EL (cell line): ENCODE measurements around the gene PPM1L.
"Not testable (repeated sequence)": the region's sequence is repeated elsewhere in the genome, so short reads cannot be mapped to it uniquely, and the experiment has no call there.

Source experiments
- DNase-seq: peaks from one replicate; pipeline ENCODE4 v3.0.0-alpha.2; 2016

The PPM1L gene

DNA sequence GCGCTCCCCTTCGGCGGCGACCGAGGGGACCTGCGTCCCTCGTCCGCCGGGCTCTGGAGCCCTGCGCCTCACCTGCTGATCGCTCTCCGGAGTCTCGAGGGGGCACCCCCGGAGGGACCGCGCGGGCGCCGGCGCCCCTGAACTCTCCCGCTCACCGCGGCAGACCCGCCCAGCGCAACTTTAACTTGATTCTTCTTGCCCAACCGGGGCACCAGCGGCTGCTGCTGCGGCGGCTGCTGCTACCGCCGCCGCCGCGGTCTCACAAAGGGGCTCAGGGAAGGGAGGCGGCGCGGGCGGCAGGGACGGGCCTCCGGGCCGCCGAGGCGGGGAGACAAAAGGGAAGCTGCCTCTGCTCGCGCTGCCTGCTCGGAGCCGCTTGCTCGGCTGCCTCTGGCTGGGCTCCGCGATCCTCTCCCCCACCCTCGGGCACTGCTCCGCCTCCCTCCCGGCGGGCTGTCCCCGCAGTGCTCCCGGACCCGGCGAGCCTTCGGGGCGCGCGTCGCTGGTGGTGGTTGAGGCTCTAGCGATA lies at the start of gene PPM1L:
Gene PPM1L (plus strand): TSS at position 456 of the 529 bp plus-strand sequence.
- peak; percentile 57 for DNase-seq

DNA sequence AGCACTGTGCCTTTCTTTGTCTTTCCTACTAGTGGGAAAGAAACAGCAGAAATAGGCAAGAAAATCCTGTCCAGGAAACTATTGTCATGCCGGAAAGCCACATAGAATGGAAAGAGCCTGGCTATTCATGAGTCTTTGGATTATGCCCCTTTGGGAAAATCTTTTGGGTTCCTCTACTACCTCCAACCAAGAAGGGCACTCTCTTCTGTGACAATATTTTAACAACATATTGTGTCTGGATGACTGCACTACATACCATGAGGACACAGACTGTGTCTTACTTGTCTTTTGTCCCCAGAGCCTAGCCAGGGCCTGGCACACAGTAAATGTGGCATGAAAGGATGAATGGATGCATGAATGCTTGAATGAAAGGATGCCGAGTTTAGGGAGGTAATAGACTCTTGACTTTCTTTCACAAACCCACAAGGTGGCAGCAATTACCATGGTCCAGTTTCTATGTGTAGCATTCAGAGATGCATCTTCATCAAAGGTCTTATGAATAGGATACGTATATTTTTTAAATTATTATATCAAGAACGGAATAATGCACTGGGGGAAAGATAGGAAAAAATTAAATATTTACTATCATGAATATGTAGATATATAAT lies 48.7 kb upstream of the PPM1L start:
- DNase-seq = peak; percentile 47

DNA sequence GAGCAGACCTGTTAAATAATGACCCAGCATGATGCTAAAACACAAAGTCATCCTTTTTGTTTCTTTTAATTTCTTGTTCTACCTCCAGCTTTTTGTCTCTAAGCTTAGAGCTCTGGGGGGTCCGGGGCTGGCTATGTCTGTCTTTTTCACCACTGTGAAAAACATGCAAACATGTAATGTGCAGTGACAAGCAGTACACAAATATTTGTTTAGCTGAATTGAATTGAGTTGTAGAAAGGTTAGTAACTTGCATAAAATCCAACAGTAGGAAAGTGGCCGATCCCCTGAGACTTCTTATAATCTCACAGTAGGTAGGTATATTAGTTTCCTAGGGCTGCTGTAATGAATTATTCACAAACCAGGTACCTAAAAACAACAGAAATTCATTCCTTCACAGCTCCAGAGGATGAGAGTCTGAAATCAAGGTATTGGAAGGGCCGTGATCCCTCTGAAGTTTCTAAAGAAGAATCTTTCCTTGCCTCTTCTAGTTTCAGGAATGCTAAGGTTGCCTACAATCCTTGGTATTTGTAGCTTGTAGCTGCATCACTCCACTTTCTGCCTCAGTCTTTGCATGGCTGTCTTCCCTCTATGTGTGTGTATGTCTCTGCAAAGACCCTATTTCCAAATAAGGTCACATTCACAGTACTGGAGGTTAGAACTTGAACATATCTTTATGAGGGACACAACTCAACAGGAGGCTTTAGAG lies 46.4 kb upstream of the PPM1L start:
- no peak for DNase-seq

- DNase-seq = not testable (repeated sequence)
Observed at GRCh38 chr3:160713144-160713543, 42.9 kb upstream of the PPM1L start.

DNA sequence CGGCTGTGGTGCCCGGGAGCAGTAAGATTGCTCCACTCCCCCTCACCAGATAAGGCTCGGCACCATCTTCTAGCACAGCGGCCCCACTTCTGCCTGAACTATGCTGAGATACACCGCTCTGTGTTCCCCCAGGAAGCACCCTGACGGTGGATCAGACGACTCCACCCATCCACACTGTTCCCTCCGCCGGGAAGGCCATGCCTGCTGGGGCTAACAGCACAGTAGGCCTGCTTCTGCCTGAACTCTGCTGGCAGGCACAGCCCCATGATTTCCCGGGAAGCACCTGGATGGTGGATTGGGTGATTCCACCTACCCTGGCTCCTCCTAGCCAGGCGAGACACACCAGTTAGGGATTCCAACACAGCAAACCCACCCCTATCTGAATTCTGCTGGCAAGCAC lies 36.3 kb upstream of the PPM1L start:
- DNase-seq = no peak

GRCh38 chr3:160720123-160720746 lies 35.8 kb upstream of the PPM1L start:
- no peak for DNase-seq

GRCh38 chr3:160722331-160722730 lies 33.7 kb upstream of the PPM1L start:
- no peak for DNase-seq

- DNase-seq = no peak
Observed at GRCh38 chr3:160725338-160725737, 30.7 kb upstream of the PPM1L start.

- no peak for DNase-seq
Observed at GRCh38 chr3:160735826-160736225, 20.2 kb upstream of the PPM1L start.

- no peak for DNase-seq
Observed at GRCh38 chr3:160738048-160738447, 18.0 kb upstream of the PPM1L start.

GRCh38 chr3:160739079-160739478 lies 17.0 kb upstream of the PPM1L start:
- peak; percentile 10 for DNase-seq

DNA sequence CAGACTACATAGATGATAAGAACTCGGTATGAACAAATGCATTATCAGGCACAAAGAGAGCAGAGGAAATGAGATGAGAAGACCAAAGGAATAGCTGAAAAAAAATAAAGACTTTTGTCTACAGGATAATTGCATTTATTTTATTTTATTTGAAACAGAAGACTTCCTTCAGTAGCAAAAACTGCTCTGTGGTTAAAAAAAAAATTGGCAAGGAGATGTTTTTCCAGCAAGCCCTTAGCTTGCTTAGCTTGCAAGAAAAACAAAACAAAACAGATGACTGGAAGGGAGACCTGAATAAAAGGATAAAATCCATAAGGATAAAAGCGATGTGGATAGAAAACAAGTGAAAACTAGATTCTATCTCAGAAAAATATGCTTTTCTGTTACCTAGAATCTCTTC lies 9.1 kb upstream of the PPM1L start:
- DNase-seq = no peak

DNA sequence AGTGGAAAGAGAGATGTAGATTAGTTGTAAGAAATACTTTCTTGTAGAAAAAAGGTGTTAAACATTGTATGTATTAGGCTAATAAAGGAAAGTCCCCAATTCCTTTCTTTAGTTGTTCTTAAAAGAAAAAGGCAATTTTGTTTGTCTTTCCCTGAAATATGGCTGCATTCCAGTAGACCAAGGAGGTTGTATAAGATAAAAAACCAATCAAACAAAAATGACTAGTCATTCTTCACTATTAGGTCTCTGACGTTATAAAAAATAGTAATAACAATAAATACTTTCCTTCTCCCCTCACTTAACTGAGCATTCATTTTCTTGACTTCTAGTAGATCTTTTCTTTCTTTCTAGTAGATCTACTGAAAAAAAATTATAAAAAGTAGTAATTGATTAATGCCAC lies 8.6 kb upstream of the PPM1L start:
- no peak for DNase-seq

GRCh38 chr3:160748231-160748630 lies 7.8 kb upstream of the PPM1L start:
- no peak for DNase-seq

DNA sequence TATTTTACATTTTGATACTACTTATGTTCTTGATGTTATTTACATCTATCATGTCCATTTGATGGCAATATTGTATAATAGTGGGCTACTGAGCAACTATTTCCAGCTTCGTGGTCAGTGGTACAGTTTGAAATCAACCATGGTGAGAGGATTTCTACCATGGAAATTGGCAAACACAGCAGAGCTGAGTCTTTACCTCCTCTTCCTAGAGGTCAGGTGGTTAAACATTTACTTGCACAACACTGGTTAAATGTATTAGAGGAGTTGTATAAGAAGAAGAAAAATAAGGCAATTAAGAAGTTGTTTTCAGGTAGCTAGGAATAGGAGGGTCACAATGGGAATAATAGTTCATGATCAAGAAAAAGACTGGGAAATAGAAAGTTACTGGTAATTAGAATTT lies 7.2 kb upstream of the PPM1L start:
- DNase-seq = no peak

DNA sequence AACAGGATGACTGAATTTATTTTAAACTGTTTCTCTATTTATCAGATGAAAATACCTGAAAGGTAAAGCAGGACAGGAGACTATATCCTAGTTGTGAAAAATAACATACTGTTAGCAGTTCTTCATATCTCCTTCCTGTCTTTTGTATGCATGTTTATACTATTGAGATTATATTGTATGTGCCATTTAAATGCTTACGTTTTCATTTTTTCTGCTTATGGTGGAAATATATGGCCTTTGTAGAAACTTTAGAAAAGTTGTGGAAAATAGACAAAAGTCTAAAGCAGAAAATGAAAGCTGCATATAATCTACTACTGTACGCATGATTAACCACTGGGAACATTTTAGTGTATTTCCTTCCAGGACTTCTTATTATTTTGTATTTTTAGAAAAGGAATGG lies 2.1 kb upstream of the PPM1L start:
- no peak for DNase-seq

DNA sequence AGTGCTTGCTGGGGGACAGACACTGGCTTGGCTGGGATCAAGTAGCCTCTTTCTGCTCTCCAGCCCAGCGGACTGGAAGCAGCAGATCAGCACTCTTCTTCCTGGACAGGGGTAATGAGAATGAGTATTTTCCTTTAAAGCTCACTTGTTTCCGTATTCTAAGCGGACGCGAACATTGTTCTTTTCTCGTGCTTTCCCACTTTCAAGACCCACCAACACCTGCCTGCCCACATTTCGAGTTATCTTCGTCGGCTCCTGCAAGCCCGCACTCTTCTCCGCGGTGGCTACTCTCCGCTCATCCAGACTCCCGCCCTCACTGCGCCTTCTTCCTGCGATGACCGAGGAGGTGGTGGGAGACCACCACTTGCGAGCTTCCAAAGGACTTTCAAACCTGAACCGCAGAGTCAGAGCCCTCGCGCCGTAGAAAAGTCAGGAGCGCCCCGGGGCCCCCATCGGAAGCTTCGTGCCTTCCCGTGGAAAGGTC lies 1.6 kb upstream of the PPM1L start:
- peak; percentile 50 for DNase-seq

DNA sequence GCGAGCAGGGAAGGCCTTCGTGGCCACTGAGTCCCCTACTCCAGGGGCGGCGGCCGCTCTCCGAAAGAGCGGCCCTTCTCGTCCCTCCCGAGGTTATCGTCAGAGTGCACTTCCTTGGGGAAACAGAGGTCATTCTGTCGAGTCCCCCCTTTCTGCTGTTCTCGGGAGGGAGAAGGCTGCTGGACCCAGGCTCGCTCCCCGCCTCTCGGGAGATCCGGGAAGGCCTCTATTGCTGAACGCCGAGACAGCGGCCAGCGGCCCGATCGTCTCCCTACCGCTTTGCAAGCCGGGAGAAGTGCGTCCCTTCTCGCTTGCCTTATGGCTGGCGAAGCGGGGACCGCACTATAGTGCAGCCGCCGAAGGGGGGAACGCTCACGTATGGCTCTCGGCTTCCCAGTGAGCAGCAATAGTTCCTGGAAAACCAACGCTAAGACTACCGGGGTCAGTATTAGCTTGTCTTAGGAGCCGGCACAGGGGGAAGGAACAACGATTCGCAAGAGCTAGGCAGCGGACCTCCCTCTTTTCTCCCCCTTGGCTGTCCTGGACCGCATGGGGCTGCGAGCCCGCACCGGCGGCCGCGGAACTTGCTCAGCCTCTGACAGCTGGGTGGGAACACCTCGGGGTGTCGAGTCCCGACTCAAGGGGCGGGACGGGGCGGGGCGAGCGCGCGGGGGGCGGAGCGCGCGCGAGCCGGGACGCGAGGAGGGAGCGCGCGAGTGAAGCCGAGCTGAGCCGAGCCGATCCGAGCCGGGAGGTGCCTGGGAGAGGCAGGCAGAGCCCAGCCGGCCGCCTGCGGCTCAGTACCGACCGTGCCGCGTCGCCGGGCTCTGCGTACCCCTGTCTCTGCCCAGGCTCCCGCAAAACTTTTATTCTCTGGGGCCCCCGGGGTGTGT lies 930 bp upstream of the PPM1L start:
- peak; percentile 91 for DNase-seq

- no peak for DNase-seq
Observed at GRCh38 chr3:160757233-160758106, 1.4 kb downstream of the PPM1L start.

GRCh38 chr3:160758929-160759577 lies 3.0 kb downstream of the PPM1L start:
- no peak for DNase-seq

DNA sequence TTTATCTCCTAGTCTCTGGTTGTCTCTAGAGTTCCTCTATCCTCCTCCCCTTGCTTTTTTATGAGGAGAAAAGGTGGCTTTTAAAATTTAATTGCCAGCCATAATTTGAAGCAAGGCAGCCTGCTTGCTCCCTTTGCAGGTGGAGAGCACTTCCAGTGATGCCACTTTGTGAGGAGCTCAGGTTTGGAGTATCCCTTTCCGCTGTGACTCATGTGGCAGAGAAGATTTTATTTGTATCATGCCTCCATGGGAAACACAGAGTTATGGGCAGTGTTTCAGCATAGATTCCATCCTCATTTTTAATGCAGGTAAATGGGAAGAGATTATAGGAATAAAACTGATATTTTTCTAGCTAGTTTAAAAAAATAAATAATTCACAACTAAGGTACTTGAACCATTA lies 7.0 kb downstream of the PPM1L start:
- DNase-seq = no peak
